Mesodermal cell (in vitro differentiated cells): ENCODE data around the gene CATSPER3.

Experiments used
- H3K27ac ChIP-seq: 2 replicates; pipeline ENCODE4 v1.7.0; 2013; ENCODE audit warnings: mild to moderate bottlenecking, low read depth, low read length, moderate library complexity; ENCODE audit not compliant: severe bottlenecking
- H3K36me3 ChIP-seq: 2 replicates; pipeline ENCODE4 v1.7.1; 2013; ENCODE audit warnings: mild to moderate bottlenecking, low read length, moderate library complexity; ENCODE audit not compliant: control insufficient read depth, insufficient read depth
- H3K4me1 ChIP-seq: one replicate; pipeline ENCODE4 v1.7.1; 2013; ENCODE audit warnings: mild to moderate bottlenecking, low read length; ENCODE audit not compliant: insufficient read depth, control insufficient read depth, poor library complexity, severe bottlenecking
- H3K4me3 ChIP-seq: 2 replicates; pipeline ENCODE4 v1.7.0; 2013; ENCODE audit warnings: low read length, control low read depth, mild to moderate bottlenecking; ENCODE audit not compliant: insufficient read depth, poor library complexity, severe bottlenecking; ENCODE audit errors: extremely low read depth
- H3K9me3 ChIP-seq: 2 replicates; pipeline ENCODE4 v1.7.1; 2013; ENCODE audit warnings: mild to moderate bottlenecking, low read length, moderate library complexity; ENCODE audit not compliant: control insufficient read depth
- WGBS, 2 experiments: methylation state at CpG; one replicate each; pipeline ENCODE4 v1.1.5; 2013; ENCODE audit warnings: missing lambda C conversion rate in 2 of 2; ENCODE audit not compliant: insufficient coverage in 2 of 2; 5-methylcytosine and 5-hydroxymethylcytosine counted together

Gene CATSPER3

GRCh38 chr5:135024956-135025729, 57.4 kb downstream of the CATSPER3 start:
- peaks cover 5% of the 10 kb centered on the region for H3K4me1 ChIP-seq
- 86 to 88% methylated on average over 8 to 10 of the region's 11 CpGs for WGBS, 2 experiments
- H3K27ac ChIP-seq, result no peak overlapping the region
- H3K4me3 ChIP-seq, result no peak overlapping the region
- H3K36me3 ChIP-seq, result no peaks in the 10 kb centered on the region
- no peaks in the 10 kb centered on the region for H3K9me3 ChIP-seq

- H3K4me3 ChIP-seq, result no peak overlapping the region
- WGBS, 2 experiments, result 79 to 85% methylated on average over 10 to 11 of the region's 15 CpGs
- no peak overlapping the region for H3K27ac ChIP-seq
- no peaks in the 10 kb centered on the region for H3K36me3 ChIP-seq
- peaks cover 11% of the 10 kb centered on the region for H3K4me1 ChIP-seq
- no peaks in the 10 kb centered on the region for H3K9me3 ChIP-seq
These were observed 58.3 kb downstream of the CATSPER3 start for GRCh38 chr5:135025730-135026644.

GRCh38 chr5:135026645-135027265, 59.0 kb downstream of the CATSPER3 start:
- H3K36me3 ChIP-seq, result no peaks in the 10 kb centered on the region
- H3K27ac ChIP-seq, result no peak overlapping the region
- H3K9me3 ChIP-seq, result no peaks in the 10 kb centered on the region
- 41 to 54% methylated on average over 6 to 8 of the region's 12 CpGs for WGBS, 2 experiments
- H3K4me1 ChIP-seq, result peaks cover 15% of the 10 kb centered on the region
- no peak overlapping the region for H3K4me3 ChIP-seq

DNA sequence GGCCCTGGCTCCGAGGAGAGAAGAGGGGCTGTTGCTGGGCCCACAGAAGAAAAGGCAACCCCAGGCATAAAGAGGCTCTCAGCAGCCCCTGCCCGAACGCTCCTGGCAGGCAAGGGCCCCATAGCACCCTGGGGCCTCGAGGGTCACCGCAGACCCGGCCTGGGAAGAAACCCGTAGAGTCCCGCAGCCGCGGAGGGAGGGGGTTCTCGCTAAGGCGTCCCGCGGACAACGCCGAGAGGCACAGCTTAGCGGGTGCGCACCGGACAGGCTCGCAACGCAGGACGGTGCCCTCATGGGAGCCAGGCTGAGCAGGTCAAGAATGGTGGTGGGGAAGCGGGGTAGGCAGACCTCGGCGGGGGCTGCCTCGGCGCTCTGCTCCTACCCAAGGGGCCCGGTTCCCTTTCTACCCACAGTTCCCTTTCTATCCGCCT, 59.6 kb downstream of the CATSPER3 start:
- whole genome bisulfite sequencing, 2 experiments, result 12 to 16% methylated on average over 10 to 24 of the region's 29 CpGs
- Histone ChIP-seq H3K9me3 (no peaks in the 10 kb centered on the region), H3K36me3 (no peaks in the 10 kb centered on the region), H3K4me3 (no peak overlapping the region), H3K27ac (no peak overlapping the region), H3K4me1 (peaks cover 15% of the 10 kb centered on the region)

GRCh38 chr5:135027697-135028615, 60.2 kb downstream of the CATSPER3 start:
- Histone ChIP-seq H3K9me3 (no peaks in the 10 kb centered on the region), H3K4me3 (no peak overlapping the region), H3K27ac (no peak overlapping the region), H3K36me3 (no peaks in the 10 kb centered on the region), H3K4me1 (peaks cover 15% of the 10 kb centered on the region)
- 17 to 20% methylated on average over 54 to 56 of the region's 79 CpGs for WGBS, 2 experiments

DNA sequence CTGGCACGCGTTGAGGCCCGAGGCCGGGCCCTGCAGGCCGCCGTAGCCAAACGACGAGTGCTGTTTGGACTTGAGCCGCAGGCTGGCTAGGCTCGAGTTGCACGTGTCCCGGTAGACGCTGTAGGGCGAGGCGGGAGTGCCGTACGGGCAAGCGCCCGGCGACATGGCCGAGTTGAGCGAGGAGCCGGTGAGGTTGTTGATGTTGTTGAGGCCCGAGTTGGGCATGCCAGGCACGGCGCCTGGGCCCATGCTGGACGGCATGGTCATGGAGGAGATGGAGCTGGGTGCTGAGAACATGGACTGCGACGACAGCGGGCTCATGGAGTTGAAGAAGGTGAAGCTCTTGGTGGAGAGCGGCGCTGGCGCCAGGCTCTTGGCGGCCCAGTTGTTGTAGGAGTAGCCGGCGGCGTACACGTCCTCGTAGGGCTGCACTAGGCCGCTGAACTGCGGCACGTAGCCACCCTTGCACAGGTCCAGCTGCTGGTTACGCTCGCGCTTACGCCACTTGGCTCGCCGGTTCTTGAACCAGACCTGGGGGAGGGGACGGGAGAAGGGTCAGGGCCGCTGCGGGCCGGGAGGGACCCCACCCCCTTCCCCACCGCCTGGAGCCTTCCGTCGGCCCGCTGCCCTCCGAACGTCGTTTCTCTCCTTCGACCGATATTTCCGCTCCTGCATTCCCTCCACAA, 61.2 kb downstream of the CATSPER3 start:
- H3K4me3 ChIP-seq, result no peak overlapping the region
- WGBS, 2 experiments, result 10 to 11% methylated on average over 57 to 58 of the region's 62 CpGs
- H3K36me3 ChIP-seq, result no peaks in the 10 kb centered on the region
- peaks cover 15% of the 10 kb centered on the region for H3K4me1 ChIP-seq
- H3K9me3 ChIP-seq, result no peaks in the 10 kb centered on the region
- no peak overlapping the region for H3K27ac ChIP-seq

GRCh38 chr5:135029477-135030122, 61.9 kb downstream of the CATSPER3 start:
- no peaks in the 10 kb centered on the region for H3K9me3 ChIP-seq
- H3K36me3 ChIP-seq, result no peaks in the 10 kb centered on the region
- 18 to 20% methylated on average over 15 of the region's 15 CpGs for WGBS, 2 experiments
- peaks cover 16% of the 10 kb centered on the region for H3K4me1 ChIP-seq
- no peak overlapping the region for H3K4me3 ChIP-seq
- H3K27ac ChIP-seq, result no peak overlapping the region

DNA sequence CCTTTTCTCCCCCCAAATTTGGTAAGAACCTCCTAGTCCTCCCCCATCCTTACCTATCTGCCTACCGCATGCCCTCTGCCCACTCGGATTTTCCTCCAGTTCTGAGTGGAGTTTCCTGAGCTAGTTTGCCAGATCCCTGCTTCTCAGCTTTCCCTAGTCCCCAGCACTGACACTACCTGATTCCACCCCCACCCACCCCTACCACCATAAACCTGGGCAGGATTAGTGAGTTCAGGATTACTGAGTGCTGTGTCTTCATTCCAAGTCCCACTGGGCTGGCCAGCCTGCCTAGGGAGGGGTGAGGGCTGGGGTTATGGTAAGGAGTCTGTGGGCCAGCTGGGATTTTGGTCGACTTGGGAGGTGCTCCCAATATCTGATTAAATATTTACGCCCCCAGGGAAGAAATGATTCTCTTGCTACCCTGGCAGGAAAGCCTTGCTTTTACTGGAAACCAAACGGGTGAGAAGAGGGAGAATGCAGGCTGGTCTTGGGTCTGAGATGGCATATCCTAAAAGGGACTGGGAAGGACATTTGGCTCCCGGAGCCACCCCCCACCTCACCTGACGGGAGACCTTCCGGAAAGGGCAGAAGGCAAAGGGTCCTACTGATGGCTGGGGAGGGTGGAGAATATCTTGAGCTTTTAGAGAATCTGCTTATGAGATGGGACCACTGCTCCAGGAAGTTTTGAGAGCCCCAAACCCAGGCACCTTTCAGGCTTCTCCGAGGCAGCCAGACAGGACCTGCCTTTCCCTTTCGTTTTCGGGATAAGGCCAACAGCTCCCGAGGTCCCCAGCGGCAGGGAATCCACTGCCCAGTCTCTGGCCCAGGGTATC, 62.6 kb downstream of the CATSPER3 start:
- Histone ChIP-seq H3K4me1 (peaks cover 19% of the 10 kb centered on the region), H3K9me3 (no peaks in the 10 kb centered on the region), H3K36me3 (no peaks in the 10 kb centered on the region), H3K27ac (no peak overlapping the region), H3K4me3 (peak overlapping the region; percentile 49)
- WGBS, 2 experiments, result 5 to 13% methylated on average over 8 to 10 of the region's 13 CpGs
